ENCODE results near the gene CYTIP.

DNA sequence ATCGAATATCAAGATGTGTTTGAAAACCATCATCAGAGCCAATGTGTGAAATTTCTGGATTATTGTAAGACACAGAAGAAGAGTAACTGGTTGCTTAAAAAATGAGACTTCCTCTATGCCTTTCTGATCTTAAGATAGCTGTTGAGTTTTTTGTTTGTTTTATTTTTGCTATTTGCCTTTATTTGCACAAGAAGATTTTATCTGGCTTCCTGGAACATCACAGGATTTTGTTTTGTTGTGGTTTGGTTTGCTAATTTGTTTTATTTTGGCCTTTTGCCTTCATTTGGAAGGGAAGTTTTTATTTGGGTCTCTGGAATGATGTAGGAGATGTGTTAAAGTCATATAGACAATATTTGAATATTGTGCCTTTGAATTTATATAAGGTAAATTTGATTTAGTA lies 3.9 kb upstream of the CYTIP start:
- TF ChIP-seq POLR2A (IDR thresholded peaks at IDR 0.05; ENCODE audit: low read depth, low read length) (no peak), POLR2AphosphoS5 (IDR thresholded peaks at IDR 0.05; ENCODE audit: low read depth, low read length) (no peak), TAF1 (IDR thresholded peaks at IDR 0.05; ENCODE audit: borderline replicate concordance, low read depth, low read length) (no peak)
